Measurements from ENCODE around the gene CEBPZOS.

Gene CEBPZOS

DNA sequence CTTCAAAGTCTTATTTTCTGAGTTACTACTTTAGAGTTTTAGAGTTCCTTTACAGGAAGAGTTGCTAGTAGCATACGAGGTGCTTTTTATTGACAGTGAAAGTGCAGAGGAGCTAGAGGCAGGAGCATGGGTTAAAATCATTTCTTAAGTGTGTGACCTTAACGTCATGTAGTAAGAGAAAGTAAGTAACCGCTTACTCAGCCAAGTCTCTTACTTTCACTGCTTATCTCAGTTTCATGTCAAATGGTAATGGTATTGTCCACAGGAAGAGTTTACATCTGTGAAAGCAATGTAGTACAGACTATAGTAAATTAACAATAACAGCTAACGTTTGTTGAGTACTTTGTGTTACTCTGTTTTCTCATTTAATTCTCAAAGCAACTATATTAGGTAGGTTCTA lies 47.7 kb downstream of the CEBPZOS start:
- DNase-seq: no peak

GRCh38 chr2:37244755-37245154 lies 48.5 kb downstream of the CEBPZOS start:
- no peak for DNase-seq

- DNase-seq: no peak
Observed at GRCh38 chr2:37246205-37246604, 49.9 kb downstream of the CEBPZOS start.

- no peak for DNase-seq
Observed at GRCh38 chr2:37250869-37251740, 54.8 kb downstream of the CEBPZOS start.
